Measurements from ENCODE around the gene FAM111A. TPM values are rescaled to one million over a fixed set of nuclear protein-coding genes. Genes with fewer than 3 reads are reported as not detected.

The FAM111A gene
- total and polyA plus RNA-seq, 10 donors = 28.3 to 130 (median 63.4) TPM

- DNase-seq = no peak
- H3K4me1 ChIP-seq = peaks cover 0 to 23% (median 17%) of the 10 kb centered on the region in 6 donors
- H3K36me3 ChIP-seq = no peaks in the 10 kb centered on the region
- H3K27me3 ChIP-seq (replicated peaks in 1 of 7) = no peaks in the 10 kb centered on the region
- peaks cover 0 to 13% (median 8%) of the 10 kb centered on the region in 8 donors for H3K9me3 ChIP-seq
- 75 to 86% (median 81%) methylated on average over 2 of the region's 2 CpGs for WGBS, 5 donors
- no peak overlapping the region for H3K27ac ChIP-seq
- H3K4me3 ChIP-seq = no peak overlapping the region
- intact Hi-C loops (cut with DNase I; ENCODE audit: low total_unique reads) = no loop called here
- TF ChIP-seq POLR2AphosphoS5 (IDR thresholded peaks at IDR 0.05) (no peak), CTCF (IDR thresholded peaks at IDR 0.05 in 8 of 11, conservative IDR thresholded peaks at IDR 0.05 in 3 of 11) (no peak), POLR2A (IDR thresholded peaks at IDR 0.05) (no peak)
Observed at GRCh38 chr11:59112494-59112893, 30.2 kb upstream of the FAM111A start.

- peaks cover 0 to 31% (median 26%) of the 10 kb centered on the region in 8 donors for H3K9me3 ChIP-seq
- TF ChIP-seq CTCF (IDR thresholded peaks at IDR 0.05 in 8 of 11, conservative IDR thresholded peaks at IDR 0.05 in 3 of 11) = no peak
- no peak for TF ChIP-seq POLR2A (IDR thresholded peaks at IDR 0.05)
- TF ChIP-seq POLR2AphosphoS5 (IDR thresholded peaks at IDR 0.05) = no peak
- intact Hi-C loops (cut with DNase I; ENCODE audit: low total_unique reads) = no loop called here
- WGBS, 5 donors = 94 to 99% (median 96%) methylated on average over 3 of the region's 3 CpGs
- H3K4me1 ChIP-seq = peaks cover 0 to 5% (median 0%) of the 10 kb centered on the region in 6 donors
- H3K27me3 ChIP-seq (replicated peaks in 1 of 7) = no peaks in the 10 kb centered on the region
- H3K27ac ChIP-seq = no peak overlapping the region
- no peak overlapping the region for H3K4me3 ChIP-seq
- DNase-seq = no peak
- H3K36me3 ChIP-seq = no peaks in the 10 kb centered on the region
Observed at GRCh38 chr11:59114344-59114743, 28.3 kb upstream of the FAM111A start.

- TF ChIP-seq POLR2AphosphoS5 (IDR thresholded peaks at IDR 0.05) = no peak
- no peak for TF ChIP-seq CTCF (IDR thresholded peaks at IDR 0.05 in 8 of 11, conservative IDR thresholded peaks at IDR 0.05 in 3 of 11)
- no peak for TF ChIP-seq POLR2A (IDR thresholded peaks at IDR 0.05)
- Histone ChIP-seq H3K27ac (no peak overlapping the region), H3K27me3 (replicated peaks in 1 of 7) (no peaks in the 10 kb centered on the region), H3K36me3 (no peaks in the 10 kb centered on the region), H3K4me3 (no peak overlapping the region), H3K9me3 (peaks cover 0 to 37% (median 28%) of the 10 kb centered on the region in 8 donors), H3K4me1 (no peaks in the 10 kb centered on the region)
- no peak for DNase-seq
- intact Hi-C loops (cut with DNase I; ENCODE audit: low total_unique reads) = no loop called here
- 90 to 100% (median 97%) methylated on average over 1 of the region's 1 CpG for WGBS, 5 donors
Observed at GRCh38 chr11:59115553-59115952, 27.1 kb upstream of the FAM111A start.

GRCh38 chr11:59117774-59118173 is 24.9 kb upstream of the FAM111A start:
- no peak for TF ChIP-seq CTCF (IDR thresholded peaks at IDR 0.05 in 8 of 11, conservative IDR thresholded peaks at IDR 0.05 in 3 of 11)
- no peak for TF ChIP-seq POLR2AphosphoS5 (IDR thresholded peaks at IDR 0.05)
- no peak for TF ChIP-seq POLR2A (IDR thresholded peaks at IDR 0.05)
- H3K4me3 ChIP-seq = no peak overlapping the region
- no peaks in the 10 kb centered on the region for H3K4me1 ChIP-seq
- H3K27ac ChIP-seq = no peak overlapping the region
- H3K27me3 ChIP-seq (replicated peaks in 1 of 7) = no peaks in the 10 kb centered on the region
- 93 to 100% (median 98%) methylated on average over 2 of the region's 2 CpGs for WGBS, 5 donors
- intact Hi-C loops (cut with DNase I; ENCODE audit: low total_unique reads) = no loop called here
- peaks cover 0 to 37% (median 28%) of the 10 kb centered on the region in 8 donors for H3K9me3 ChIP-seq
- no peak for DNase-seq
- no peaks in the 10 kb centered on the region for H3K36me3 ChIP-seq
